ENCODE measurements around the gene KDM2A.

Gene KDM2A

DNA sequence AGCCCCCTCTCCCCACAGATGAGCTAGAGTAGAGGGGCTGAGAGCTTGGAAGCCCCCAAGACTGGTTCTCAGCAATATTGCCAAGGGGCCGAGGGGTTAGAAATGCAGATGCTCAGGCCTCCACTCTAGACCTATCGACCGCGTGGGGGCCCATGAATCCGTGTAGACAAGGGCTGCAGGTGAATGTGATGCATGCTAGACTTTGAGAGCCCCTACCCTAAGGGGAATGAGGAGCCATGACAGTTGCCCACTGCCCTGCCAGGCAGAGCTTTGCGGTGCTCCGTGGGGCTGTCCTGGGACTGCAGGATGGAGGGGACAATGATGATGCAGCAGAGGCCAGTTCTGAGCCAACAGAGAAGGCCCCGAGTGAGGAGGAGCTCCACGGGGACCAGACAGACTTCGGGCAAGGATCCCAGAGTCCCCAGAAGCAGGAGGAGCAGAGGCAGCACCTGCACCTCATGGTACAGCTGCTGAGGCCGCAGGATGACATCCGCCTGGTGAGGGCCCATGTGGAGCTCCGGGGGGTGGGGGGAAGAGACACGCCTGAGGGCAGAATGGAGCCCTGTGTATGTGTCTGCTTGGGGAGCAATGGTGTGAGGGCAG lies 185.5 kb downstream of the KDM2A start:
- no peak for DNase-seq

DNA sequence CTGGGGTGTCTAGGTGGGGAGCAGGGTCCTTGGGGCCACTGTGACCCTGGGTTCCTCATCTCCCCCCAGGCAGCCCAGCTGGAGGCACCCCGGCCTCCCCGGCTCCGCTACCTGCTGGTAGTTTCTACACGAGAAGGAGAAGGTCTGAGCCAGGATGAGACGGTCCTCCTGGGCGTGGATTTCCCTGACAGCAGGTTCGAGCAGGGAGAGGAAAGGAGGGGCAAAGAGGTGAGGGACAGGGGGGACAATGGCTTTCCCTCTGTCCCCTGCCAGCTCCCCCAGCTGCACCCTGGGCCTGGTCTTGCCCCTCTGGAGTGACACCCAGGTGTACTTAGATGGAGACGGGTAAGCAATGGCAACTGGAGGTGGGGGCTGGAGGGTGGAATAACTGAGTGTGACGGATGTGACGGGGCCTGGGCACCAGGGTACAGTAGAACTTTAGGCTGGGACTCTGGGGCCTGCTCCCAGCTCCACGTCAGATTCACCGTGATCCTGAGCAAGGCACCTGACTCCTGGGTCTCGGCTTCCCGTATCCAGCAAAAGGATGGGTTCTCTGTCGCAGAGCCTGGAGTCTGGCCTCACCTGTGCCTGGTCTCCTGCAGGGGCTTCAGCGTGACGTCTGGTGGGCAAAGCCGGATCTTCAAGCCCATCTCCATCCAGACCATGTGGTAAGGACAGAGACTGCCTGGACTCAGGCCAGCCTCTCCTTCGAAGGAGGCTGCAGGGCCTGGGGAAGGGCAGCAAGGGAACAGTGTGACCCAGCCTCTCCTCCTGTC lies 187.9 kb downstream of the KDM2A start:
- no peak for DNase-seq

GRCh38 chr11:67307545-67308001 lies 188.5 kb downstream of the KDM2A start:
- DNase-seq = no peak
